ENCODE results near the gene TBXA2R. TPM values are rescaled to one million over a fixed set of nuclear protein-coding genes. Genes with fewer than 3 reads are reported as not detected.

TBXA2R gene
- total and polyA plus RNA-seq, 2 of the 8 experiments (the other 6 are each of a cell fraction or from before 2014, with no cell fraction given), result 0.39 to 0.50 TPM

DNA sequence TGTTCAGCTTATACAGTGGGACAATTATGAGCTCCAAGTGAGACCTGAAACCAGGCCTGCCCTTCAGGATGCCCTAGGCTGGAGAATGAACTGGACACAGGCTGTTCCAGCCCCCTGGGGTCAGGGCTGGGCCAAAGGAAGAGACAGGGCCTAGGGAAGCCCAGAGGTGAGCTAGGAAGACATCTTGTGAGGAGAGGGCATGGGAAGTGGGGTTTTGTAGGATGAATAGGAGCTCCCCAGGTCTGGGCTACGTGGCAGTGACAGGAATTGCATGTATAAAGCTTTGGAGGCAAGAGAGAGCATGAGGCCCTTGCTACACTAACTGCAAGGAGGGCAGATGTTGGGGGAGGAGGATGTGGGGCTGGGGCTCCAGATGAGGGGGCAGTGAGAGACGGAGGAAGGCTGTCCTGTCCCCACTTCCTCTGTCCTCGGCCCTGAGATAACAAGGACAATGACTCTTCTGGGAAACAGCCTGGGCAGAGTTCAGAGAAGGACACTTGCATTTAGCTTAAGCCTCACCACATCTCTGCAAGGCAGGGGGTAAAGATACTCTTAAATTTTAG is 1.5 kb upstream of the TBXA2R start:
- H2BK12ac ChIP-seq (ENCODE audit: low read depth, low read length), result peak overlapping the region; percentile 53; the same call in 1 of the 2 replicates
- H2BK120ac ChIP-seq (replicated peaks; ENCODE audit: low read depth, low read length), result peak overlapping the region; percentile 13
- no peak overlapping the region for H3K18ac ChIP-seq (ENCODE audit: extremely low read depth, low read length)
- H3K79me1 ChIP-seq (ENCODE audit: low read depth, low read length), result no peaks in the 10 kb centered on the region
- peak overlapping the region in 1 of 4 experiments; percentile 64; a peak in 2 of 8 replicates for H3K4me3 ChIP-seq (ENCODE audit: extremely low read depth in 1 of 4, insufficient read depth in 2 of 4, low read depth in 3 of 4, low read length in 4 of 4)
- peaks cover 2 to 10% of the 10 kb centered on the region in 2 experiments for H4K20me1 ChIP-seq (replicated peaks in 1 of 2; ENCODE audit: control insufficient read depth in 1 of 2, insufficient read depth in 2 of 2, low read length in 2 of 2)
- H3K9ac ChIP-seq (replicated peaks in 1 of 4; ENCODE audit: extremely low read depth in 1 of 4, low read depth in 3 of 4, low read length in 3 of 4), result peak overlapping the region in 1 of 4 experiments; percentile 27; a peak in 1 of 7 replicates
- H4K91ac ChIP-seq (replicated peaks; ENCODE audit: insufficient read length, low read length), result peak overlapping the region; percentile 49
- no peak overlapping the region for H2AFZ ChIP-seq (ENCODE audit: low read length)
- peaks cover 0 to 18% (median 3%) of the 10 kb centered on the region in 4 experiments; a peak in 2 of 8 replicates for H3K36me3 ChIP-seq (ENCODE audit: control insufficient read depth in 2 of 4, insufficient read depth in 4 of 4, low read length in 3 of 4)
- no peak overlapping the region for H4K5ac ChIP-seq (ENCODE audit: insufficient read length, low read depth, low read length)
- peaks cover 3 to 14% (median 12%) of the 10 kb centered on the region in 4 experiments for H3K4me1 ChIP-seq (replicated peaks in 1 of 4; ENCODE audit: control insufficient read depth in 3 of 4, insufficient read depth in 4 of 4, low read length in 3 of 4)
- H2BK5ac ChIP-seq (ENCODE audit: low read depth, low read length), result 0 out of 2 replicates have a peak overlapping the region, but pooled peaks have one; percentile 35
- ChIA-PET CTCF (ENCODE audit: partially characterized antibody) (interaction anchor here (0.6 to 4.0 kb wide), 11 partner anchors 10 to 92 kb away, joined by 3 to 23 read pairs (median 3); partner anchors contain the start of genes GIPC3 and PIP5K1C), POLR2A (ENCODE audit: partially characterized antibody) (interaction anchor here (0.8 to 1.8 kb wide), 7 partner anchors 9 to 64 kb away, joined by 3 to 6 read pairs (median 4); no protein-coding TSS in a partner anchor)
- no peak overlapping the region for H3K23ac ChIP-seq (ENCODE audit: insufficient read length)
- H4K8ac ChIP-seq (ENCODE audit: extremely low read depth, insufficient read depth, low read length), result no peak overlapping the region
- no peak overlapping the region for H3K56ac ChIP-seq (replicated peaks; ENCODE audit: insufficient read length, low read depth, low read length)
- no peak overlapping the region for H2AK5ac ChIP-seq (ENCODE audit: low read depth, low read length)
- peak overlapping the region; percentile 64 for H3K4ac ChIP-seq (replicated peaks; ENCODE audit: insufficient read length, low read depth, low read length)
- no peak for TF ChIP-seq RNF2 (IDR thresholded peaks at IDR 0.05; ENCODE audit: borderline replicate concordance, low read depth, low read length, missing control alignments, poor library complexity, severe bottlenecking)
- TF ChIP-seq PHF8 (conservative IDR thresholded peaks at IDR 0.05; ENCODE audit: low read depth, low read length), result no peak
- TF ChIP-seq, protein P1, sequence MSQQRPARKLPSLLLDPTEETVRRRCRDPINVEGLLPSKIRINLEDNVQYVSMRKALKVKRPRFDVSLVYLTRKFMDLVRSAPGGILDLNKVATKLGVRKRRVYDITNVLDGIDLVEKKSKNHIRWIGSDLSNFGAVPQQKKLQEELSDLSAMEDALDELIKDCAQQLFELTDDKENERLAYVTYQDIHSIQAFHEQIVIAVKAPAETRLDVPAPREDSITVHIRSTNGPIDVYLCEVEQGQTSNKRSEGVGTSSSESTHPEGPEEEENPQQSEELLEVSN (IDR thresholded peaks at IDR 0.05), result no peak
- TF ChIP-seq KDM5A (IDR thresholded peaks at IDR 0.05; ENCODE audit: low read length), result no peak
- TF ChIP-seq KDM1A (IDR thresholded peaks at IDR 0.05; ENCODE audit: borderline replicate concordance, low read length), result peak; percentile 75
- TF ChIP-seq MAFK (IDR thresholded peaks at IDR 0.05; ENCODE audit: low read depth, low read length), result no peak
- no peak for TF ChIP-seq NANOG (IDR thresholded peaks at IDR 0.05; ENCODE audit: insufficient read depth, low read depth, low read length, poor library complexity, severe bottlenecking)
- TF ChIP-seq RFX5 (IDR thresholded peaks at IDR 0.05; ENCODE audit: borderline replicate concordance, low read depth, low read length), result no peak
- H2BK15ac ChIP-seq (ENCODE audit: low read length), result no peak overlapping the region; the same call in 1 of the 2 replicates
- FAIRE-seq, result no peak
- H2BK20ac ChIP-seq (ENCODE audit: low read length), result no peak overlapping the region
- H3K14ac ChIP-seq (ENCODE audit: insufficient read length), result no peak overlapping the region
- no peaks in the 10 kb centered on the region for H3K79me2 ChIP-seq (ENCODE audit: control insufficient read depth in 1 of 2, insufficient read depth in 2 of 2, low read length in 2 of 2)
- H3K27ac ChIP-seq (ENCODE audit: low read depth, low read length), result no peak overlapping the region
- no peak for DNase-seq (ENCODE audit: low read depth in 1 of 2, low spot score in 2 of 2)
- WGBS, 2 experiments (ENCODE audit: extremely low coverage in 1 of 2, insufficient coverage in 1 of 2, insufficient read length in 1 of 2, insufficient replicate concordance in 2 of 2, low coverage in 1 of 2, low lambda C conversion rate in 2 of 2, missing lambda C conversion rate in 1 of 2), result 80% methylated on average over 3 of the region's 3 CpGs; no CpG with 5 or more reads in 1 of the 2 experiments
- H3K23me2 ChIP-seq (ENCODE audit: low read depth, low read length), result peaks cover 18% of the 10 kb centered on the region; the same call in 1 of the 2 replicates
- peaks cover 0 to 16% (median 13%) of the 10 kb centered on the region in 4 experiments; a peak in 5 of 7 replicates for H3K27me3 ChIP-seq (replicated peaks in 1 of 4; ENCODE audit: control insufficient read depth in 3 of 4, extremely low read depth in 1 of 4, insufficient read depth in 3 of 4, low read length in 3 of 4)
- H3K9me3 ChIP-seq (ENCODE audit: insufficient read depth in 2 of 2, low read depth in 1 of 2, low read length in 1 of 2), result no peaks in the 10 kb centered on the region
- H3K4me2 ChIP-seq (ENCODE audit: insufficient read depth in 1 of 2, low read depth in 2 of 2, low read length in 2 of 2), result peak overlapping the region; percentile 82 to 83; a peak in 3 of 4 replicates
